Measurements from ENCODE around the gene CAMK2B. TPM values are rescaled to one million over a fixed set of nuclear protein-coding genes. Genes with fewer than 3 reads are reported as not detected.

CAMK2B gene
- total and polyA plus RNA-seq, 2 of the 13 experiments (the other 11 are each of a cell fraction or from before 2014, with no cell fraction given): 0.27 to 0.48 TPM

GRCh38 chr7:44240983-44241510 lies 84.3 kb downstream of the CAMK2B start:
- Histone ChIP-seq H3K4me1 (ENCODE audit: insufficient read depth, low read length) (no peaks in the 10 kb centered on the region), H3K4me2 (ENCODE audit: low read depth, low read length) (peak overlapping the region; percentile 95), H3K4me3 (replicated peaks in 1 of 3; ENCODE audit: insufficient read depth in 1 of 3, low read depth in 2 of 3, low read length in 3 of 3) (peak overlapping the region; percentile 38 to 69 (median 52); a peak in 5 of 6 replicates), H3K9me3 (ENCODE audit: low read length) (no peaks in the 10 kb centered on the region), H4K20me1 (ENCODE audit: insufficient read depth, low read length) (no peaks in the 10 kb centered on the region), H3K79me2 (ENCODE audit: insufficient read depth, low read length) (no peaks in the 10 kb centered on the region), H2AFZ (ENCODE audit: low read length) (peak overlapping the region; percentile 52), H3K36me3 (replicated peaks in 1 of 2; ENCODE audit: control insufficient read depth in 1 of 2, insufficient read depth in 2 of 2, low read length in 2 of 2) (no peaks in the 10 kb centered on the region), H3K27me3 (ENCODE audit: control insufficient read depth in 1 of 2, insufficient read depth in 2 of 2, low read length in 2 of 2) (peaks cover 23 to 69% of the 10 kb centered on the region in 2 experiments), H3K27ac (ENCODE audit: extremely low read length, insufficient read depth, low read length) (no peak overlapping the region), H3K9ac (ENCODE audit: insufficient read depth, low read depth, low read length) (0 out of 2 replicates have a peak overlapping the region, but pooled peaks have one; percentile 31)
- in situ Hi-C loops (cut with HindIII; ENCODE audit: extremely low pct_ligation_motif_present, low pct_unique_long_range_greater_than_20kb): loop anchor here (5.0 kb wide), 1 partner anchor 236 kb away; no protein-coding TSS in a partner anchor
- 4% methylated on average over 4 of the region's 10 CpGs for WGBS (ENCODE audit: low lambda C conversion rate)
- FAIRE-seq: peak; percentile 49
- BruUV-seq (replicated peaks): no TSS peak
- intact Hi-C loops (cut with micrococcal nuclease; ENCODE audit: unreplicated experiment): loop anchor here (1.0 kb wide), 3 partner anchors 66 to 324 kb away; no protein-coding TSS in a partner anchor
- CTCF ChIA-PET (ENCODE audit: low intra/inter-chr PET ratio, low total read pairs): interaction anchor here (1.5 to 2.1 kb wide), 2 partner anchors 236 to 324 kb away, joined by 8 to 13 read pairs; no protein-coding TSS in a partner anchor
- peak; percentile 94 for ATAC-seq
- POLR2A ChIA-PET: interaction anchor here (1.2 to 1.6 kb wide), 2 partner anchors 110 to 321 kb away, joined by 3 to 4 read pairs; no protein-coding TSS in a partner anchor
- DNase-seq (ENCODE audit: low spot score): peak; percentile 77
- TF ChIP-seq ZNF83 (CRISPR knock-in tag; IDR thresholded peaks at IDR 0.05; ENCODE audit: borderline replicate concordance) (no peak), YY1 (IDR thresholded peaks at IDR 0.05; ENCODE audit: insufficient read depth, insufficient replicate concordance, low read depth, low read length) (peak; percentile 27), ZNF335 (CRISPR knock-in tag; IDR thresholded peaks at IDR 0.05) (no peak), ZBTB25 (CRISPR knock-in tag; IDR thresholded peaks at IDR 0.05) (0 out of 2 replicates have a peak, but pooled peaks have one; percentile 24), CBX2 (IDR thresholded peaks at IDR 0.05; ENCODE audit: low read depth, low read length) (no peak), CBX2 (CRISPR knock-in tag; IDR thresholded peaks at IDR 0.05; ENCODE audit: low read depth) (no peak), MEF2D (CRISPR knock-in tag; IDR thresholded peaks at IDR 0.05) (0 out of 2 replicates have a peak, but pooled peaks have one; percentile 39), ZNF451 (CRISPR knock-in tag; IDR thresholded peaks at IDR 0.05) (no peak), KAT8 (CRISPR knock-in tag; IDR thresholded peaks at IDR 0.05) (0 out of 2 replicates have a peak, but pooled peaks have one; percentile 29), XRCC5 (optimal IDR thresholded peaks at IDR 0.05; ENCODE audit: low read length) (peak; percentile 87), STAT5B (CRISPR knock-in tag; IDR thresholded peaks at IDR 0.05) (no peak), ZSCAN20 (CRISPR knock-in tag; IDR thresholded peaks at IDR 0.05; ENCODE audit: borderline replicate concordance) (no peak), ZNF138 (CRISPR knock-in tag; IDR thresholded peaks at IDR 0.05; ENCODE audit: low read depth) (no peak), SOX6 (IDR thresholded peaks at IDR 0.05) (no peak), SOX6 (CRISPR knock-in tag; IDR thresholded peaks at IDR 0.05) (0 out of 2 replicates have a peak, but pooled peaks have one; percentile 12), YEATS4 (CRISPR knock-in tag; IDR thresholded peaks at IDR 0.05; ENCODE audit: borderline replicate concordance) (no peak), ZBTB3 (CRISPR knock-in tag; IDR thresholded peaks at IDR 0.05; ENCODE audit: borderline replicate concordance, low read depth) (no peak)
